ENCODE data around the gene FAM3C.
"Not testable (repeated sequence)": the region's sequence is repeated elsewhere in the genome, so short reads cannot be mapped to it uniquely, and the experiment has no call there.

The FAM3C gene

GRCh38 chr7:121430558-121430957 is 34.5 kb upstream of the FAM3C start:
- no peak overlapping the region for H3K27ac ChIP-seq (ENCODE audit: low read length)
- H3K9ac ChIP-seq (ENCODE audit: low read length), result no peak overlapping the region
- no peaks in the 10 kb centered on the region for H3K27me3 ChIP-seq (ENCODE audit: control insufficient read depth, insufficient read depth, low read length)
- H3K4me3 ChIP-seq (ENCODE audit: low read length), result no peak overlapping the region
- H3K9me3 ChIP-seq (ENCODE audit: control insufficient read depth, low read depth, low read length), result no peaks in the 10 kb centered on the region
- H3K36me3 ChIP-seq (ENCODE audit: control insufficient read depth, low read depth, low read length), result no peaks in the 10 kb centered on the region
- no peaks in the 10 kb centered on the region for H3K4me1 ChIP-seq (ENCODE audit: control insufficient read depth, low read depth, low read length)

GRCh38 chr7:121429798-121430197 is 33.7 kb upstream of the FAM3C start:
- H3K9me3 ChIP-seq (ENCODE audit: control insufficient read depth, low read depth, low read length), result no peaks in the 10 kb centered on the region
- H3K36me3 ChIP-seq (ENCODE audit: control insufficient read depth, low read depth, low read length), result no peaks in the 10 kb centered on the region
- H3K9ac ChIP-seq (ENCODE audit: low read length), result no peak overlapping the region

GRCh38 chr7:121428855-121429489 is 32.9 kb upstream of the FAM3C start:
- Histone ChIP-seq H3K4me3 (ENCODE audit: low read length) (no peak overlapping the region), H3K4me1 (ENCODE audit: control insufficient read depth, low read depth, low read length) (no peaks in the 10 kb centered on the region), H3K36me3 (ENCODE audit: control insufficient read depth, low read depth, low read length) (no peaks in the 10 kb centered on the region), H3K27me3 (ENCODE audit: control insufficient read depth, insufficient read depth, low read length) (no peaks in the 10 kb centered on the region), H3K27ac (ENCODE audit: low read length) (no peak overlapping the region), H3K9me3 (ENCODE audit: control insufficient read depth, low read depth, low read length) (no peaks in the 10 kb centered on the region), H3K9ac (ENCODE audit: low read length) (no peak overlapping the region)

More at GRCh38 chr7:121429798-121430197, 33.7 kb upstream of the FAM3C start:
- H3K27ac ChIP-seq (ENCODE audit: low read length), result no peak overlapping the region
- H3K4me3 ChIP-seq (ENCODE audit: low read length), result no peak overlapping the region
- no peaks in the 10 kb centered on the region for H3K4me1 ChIP-seq (ENCODE audit: control insufficient read depth, low read depth, low read length)
- H3K27me3 ChIP-seq (ENCODE audit: control insufficient read depth, insufficient read depth, low read length), result no peaks in the 10 kb centered on the region

GRCh38 chr7:121421743-121422142 is 25.6 kb upstream of the FAM3C start:
- H3K27ac ChIP-seq (ENCODE audit: low read length); H3K4me3 ChIP-seq (ENCODE audit: low read length); H3K4me1 ChIP-seq (ENCODE audit: control insufficient read depth, low read depth, low read length); H3K27me3 ChIP-seq (ENCODE audit: control insufficient read depth, insufficient read depth, low read length); H3K9me3 ChIP-seq (ENCODE audit: control insufficient read depth, low read depth, low read length); H3K9ac ChIP-seq (ENCODE audit: low read length); H3K36me3 ChIP-seq (ENCODE audit: control insufficient read depth, low read depth, low read length): not testable (repeated sequence)

- no peak overlapping the region for H3K4me3 ChIP-seq (ENCODE audit: low read length)
- H3K36me3 ChIP-seq (ENCODE audit: control insufficient read depth, low read depth, low read length), result no peaks in the 10 kb centered on the region
- H3K27ac ChIP-seq (ENCODE audit: low read length), result no peak overlapping the region
- no peaks in the 10 kb centered on the region for H3K9me3 ChIP-seq (ENCODE audit: control insufficient read depth, low read depth, low read length)
- no peak overlapping the region for H3K9ac ChIP-seq (ENCODE audit: low read length)
- H3K4me1 ChIP-seq (ENCODE audit: control insufficient read depth, low read depth, low read length), result no peaks in the 10 kb centered on the region
- no peaks in the 10 kb centered on the region for H3K27me3 ChIP-seq (ENCODE audit: control insufficient read depth, insufficient read depth, low read length)
These were observed 24.9 kb upstream of the FAM3C start for GRCh38 chr7:121420976-121421375.

GRCh38 chr7:121419201-121420148 is 23.4 kb upstream of the FAM3C start:
- no peaks in the 10 kb centered on the region for H3K27me3 ChIP-seq (ENCODE audit: control insufficient read depth, insufficient read depth, low read length)
- no peaks in the 10 kb centered on the region for H3K9me3 ChIP-seq (ENCODE audit: control insufficient read depth, low read depth, low read length)
- H3K4me3 ChIP-seq (ENCODE audit: low read length), result no peak overlapping the region
- H3K4me1 ChIP-seq (ENCODE audit: control insufficient read depth, low read depth, low read length), result no peaks in the 10 kb centered on the region
- H3K9ac ChIP-seq (ENCODE audit: low read length), result no peak overlapping the region
- no peaks in the 10 kb centered on the region for H3K36me3 ChIP-seq (ENCODE audit: control insufficient read depth, low read depth, low read length)
- H3K27ac ChIP-seq (ENCODE audit: low read length), result no peak overlapping the region

GRCh38 chr7:121416533-121416932 is 20.4 kb upstream of the FAM3C start:
- Histone ChIP-seq H3K4me3 (ENCODE audit: low read length) (no peak overlapping the region), H3K36me3 (ENCODE audit: control insufficient read depth, low read depth, low read length) (no peaks in the 10 kb centered on the region), H3K9me3 (ENCODE audit: control insufficient read depth, low read depth, low read length) (no peaks in the 10 kb centered on the region), H3K4me1 (ENCODE audit: control insufficient read depth, low read depth, low read length) (peaks cover 8% of the 10 kb centered on the region), H3K27me3 (ENCODE audit: control insufficient read depth, insufficient read depth, low read length) (no peaks in the 10 kb centered on the region), H3K27ac (ENCODE audit: low read length) (no peak overlapping the region), H3K9ac (ENCODE audit: low read length) (no peak overlapping the region)

- H3K36me3 ChIP-seq (ENCODE audit: control insufficient read depth, low read depth, low read length), result no peaks in the 10 kb centered on the region
- no peaks in the 10 kb centered on the region for H3K9me3 ChIP-seq (ENCODE audit: control insufficient read depth, low read depth, low read length)
- no peak overlapping the region for H3K9ac ChIP-seq (ENCODE audit: low read length)
- no peak overlapping the region for H3K4me3 ChIP-seq (ENCODE audit: low read length)
- H3K27me3 ChIP-seq (ENCODE audit: control insufficient read depth, insufficient read depth, low read length), result no peaks in the 10 kb centered on the region
- H3K27ac ChIP-seq (ENCODE audit: low read length), result no peak overlapping the region
- H3K4me1 ChIP-seq (ENCODE audit: control insufficient read depth, low read depth, low read length), result peaks cover 9% of the 10 kb centered on the region
These were observed 18.3 kb upstream of the FAM3C start for GRCh38 chr7:121414436-121414835.

GRCh38 chr7:121411597-121411979 is 15.5 kb upstream of the FAM3C start:
- Histone ChIP-seq H3K9ac (ENCODE audit: low read length) (no peak overlapping the region), H3K4me1 (ENCODE audit: control insufficient read depth, low read depth, low read length) (peaks cover 9% of the 10 kb centered on the region), H3K4me3 (ENCODE audit: low read length) (no peak overlapping the region), H3K36me3 (ENCODE audit: control insufficient read depth, low read depth, low read length) (no peaks in the 10 kb centered on the region), H3K9me3 (ENCODE audit: control insufficient read depth, low read depth, low read length) (no peaks in the 10 kb centered on the region), H3K27me3 (ENCODE audit: control insufficient read depth, insufficient read depth, low read length) (no peaks in the 10 kb centered on the region), H3K27ac (ENCODE audit: low read length) (no peak overlapping the region)

GRCh38 chr7:121410829-121411596 is 14.9 kb upstream of the FAM3C start:
- Histone ChIP-seq H3K36me3 (ENCODE audit: control insufficient read depth, low read depth, low read length) (no peaks in the 10 kb centered on the region), H3K27ac (ENCODE audit: low read length) (no peak overlapping the region), H3K9me3 (ENCODE audit: control insufficient read depth, low read depth, low read length) (no peaks in the 10 kb centered on the region), H3K9ac (ENCODE audit: low read length) (no peak overlapping the region), H3K4me1 (ENCODE audit: control insufficient read depth, low read depth, low read length) (peaks cover 9% of the 10 kb centered on the region), H3K4me3 (ENCODE audit: low read length) (no peak overlapping the region), H3K27me3 (ENCODE audit: control insufficient read depth, insufficient read depth, low read length) (no peaks in the 10 kb centered on the region)

GRCh38 chr7:121406944-121407343 is 10.8 kb upstream of the FAM3C start:
- no peak overlapping the region for H3K27ac ChIP-seq (ENCODE audit: low read length)
- no peaks in the 10 kb centered on the region for H3K9me3 ChIP-seq (ENCODE audit: control insufficient read depth, low read depth, low read length)
- H3K27me3 ChIP-seq (ENCODE audit: control insufficient read depth, insufficient read depth, low read length), result no peaks in the 10 kb centered on the region
- H3K4me1 ChIP-seq (ENCODE audit: control insufficient read depth, low read depth, low read length), result peaks cover 5% of the 10 kb centered on the region
- no peak overlapping the region for H3K9ac ChIP-seq (ENCODE audit: low read length)
- no peaks in the 10 kb centered on the region for H3K36me3 ChIP-seq (ENCODE audit: control insufficient read depth, low read depth, low read length)
- H3K4me3 ChIP-seq (ENCODE audit: low read length), result no peak overlapping the region
